Liver (tissue), 3 donors: ENCODE measurements around the gene PTPRN2.

Experiments
- CTCF ChIP-seq: fragments of 150-350 bp; IDR thresholded peaks from 2 replicates; pipeline ENCODE4 v1.5.1; 2017; ENCODE audit warnings: improper control_type of control experiment, low read depth, low read length; ENCODE audit not compliant: missing input control
- FOXA1 ChIP-seq: IDR thresholded peaks from 2 replicates; pipeline ENCODE4 v1.6.1; 2016; ENCODE audit warnings: antibody characterized with exemption
- FOXA2 ChIP-seq: IDR thresholded peaks from 2 replicates; pipeline ENCODE4 v1.6.1; 2016; ENCODE audit warnings: antibody characterized with exemption
- GABPA ChIP-seq, 2 donors: IDR thresholded peaks in 1 of 2; conservative IDR thresholded peaks in 1 of 2; 2 replicates each; pipeline ENCODE4 v1.6.1; 2016; ENCODE audit warnings: antibody characterized with exemption in 2 of 2, mild to moderate bottlenecking in 1 of 2, moderate library complexity in 1 of 2
- HNF4A ChIP-seq, 2 donors: conservative IDR thresholded peaks; 2 replicates each; pipeline ENCODE4 v1.6.1; 2016; ENCODE audit warnings: antibody characterized with exemption in 2 of 2, mild to moderate bottlenecking in 2 of 2
- HNF4G ChIP-seq: IDR thresholded peaks from 2 replicates; pipeline ENCODE4 v1.6.1; 2016; ENCODE audit warnings: antibody characterized with exemption
- JUND ChIP-seq, 2 donors: IDR thresholded peaks; 2 replicates each; pipeline ENCODE4 v1.6.1; 2016; ENCODE audit warnings: antibody characterized with exemption in 2 of 2
- MAX ChIP-seq: IDR thresholded peaks from 2 replicates; pipeline ENCODE4 v1.6.1; 2016; ENCODE audit warnings: antibody characterized with exemption
- NR2F2 ChIP-seq: IDR thresholded peaks from 2 replicates; pipeline ENCODE4 v1.6.1; 2016; ENCODE audit warnings: antibody characterized with exemption
- REST ChIP-seq: IDR thresholded peaks from 2 replicates; pipeline ENCODE4 v1.6.1; 2016; ENCODE audit warnings: antibody characterized with exemption, mild to moderate bottlenecking
- RXRA ChIP-seq, 2 donors: IDR thresholded peaks; 2 replicates each; pipeline ENCODE4 v1.6.1; 2017 to 2018; ENCODE audit warnings: antibody characterized with exemption in 2 of 2, mild to moderate bottlenecking in 1 of 2
- SP1 ChIP-seq: IDR thresholded peaks from 2 replicates; pipeline ENCODE4 v1.6.1; 2018; ENCODE audit warnings: antibody characterized with exemption, mild to moderate bottlenecking
- TAF1 ChIP-seq: conservative IDR thresholded peaks from 2 replicates; pipeline ENCODE4 v1.6.1; 2016; ENCODE audit warnings: antibody characterized with exemption, mild to moderate bottlenecking
- ZBTB33 ChIP-seq: IDR thresholded peaks from 2 replicates; pipeline ENCODE4 v1.6.1; 2016; ENCODE audit warnings: antibody characterized with exemption
- donor health status: healthy.
- donor health status: healthy.

GRCh38 chr7:158123753-158124152 is 463.9 kb downstream of the PTPRN2 start:
- TF ChIP-seq CTCF, result no peak
- no peak for TF ChIP-seq GABPA (IDR thresholded peaks at IDR 0.05 in 1 of 2, conservative IDR thresholded peaks at IDR 0.05 in 1 of 2)
- TF ChIP-seq SP1, result no peak
- TF ChIP-seq JUND (IDR thresholded peaks at IDR 0.05), result no peak
- TF ChIP-seq RXRA (IDR thresholded peaks at IDR 0.05), result no peak
- no peak for TF ChIP-seq ZBTB33
- TF ChIP-seq MAX, result no peak
- TF ChIP-seq HNF4G, result no peak
- TF ChIP-seq FOXA2, result no peak
- no peak for TF ChIP-seq TAF1
- no peak for TF ChIP-seq HNF4A (conservative IDR thresholded peaks at IDR 0.05)
- no peak for TF ChIP-seq FOXA1
- no peak for TF ChIP-seq NR2F2
- TF ChIP-seq REST, result no peak
